AG04449 (cell line): Measurements from ENCODE around the gene UNC13C.
"Not testable (repeated sequence)": the region's sequence is repeated elsewhere in the genome, so short reads cannot be mapped to it uniquely, and the experiment has no call there.

Experiments used
- CTCF ChIA-PET: fragments of 350-600 bp; formaldehyde crosslinking; extraction: SDS; loops from one replicate; lab custom pipeline; 2021; ENCODE audit warnings: antibody characterized with exemption; lab: Yijun Ruan, JAX
- POLR2A ChIA-PET: fragments of 400-600, 350-600 bp; formaldehyde crosslinking; extraction: SDS; loops from one replicate; lab custom pipeline; 2020; ENCODE audit warnings: antibody characterized with exemption, inconsistent platforms; lab: Yijun Ruan, JAX
- DNase-seq: peaks from one replicate; pipeline ENCODE4 v3.0.0-alpha.2; 2010; ENCODE audit warnings: low read depth, low spot score
- H3K4me3 ChIP-seq: 2 replicates; pipeline ENCODE4 v1.5.1; 2011; ENCODE audit warnings: low read depth, mild to moderate bottlenecking, control low read depth, low read length
- TF ChIP-seq, protein P1 (sequence below): IDR thresholded peaks from one replicate; pipeline ENCODE4 v1.5.1; 2011; ENCODE audit warnings: mild to moderate bottlenecking, moderate library complexity, low read length, control low read depth, inconsistent platforms; ENCODE audit not compliant: insufficient read depth; ENCODE audit errors: missing control alignments

The UNC13C gene

DNA sequence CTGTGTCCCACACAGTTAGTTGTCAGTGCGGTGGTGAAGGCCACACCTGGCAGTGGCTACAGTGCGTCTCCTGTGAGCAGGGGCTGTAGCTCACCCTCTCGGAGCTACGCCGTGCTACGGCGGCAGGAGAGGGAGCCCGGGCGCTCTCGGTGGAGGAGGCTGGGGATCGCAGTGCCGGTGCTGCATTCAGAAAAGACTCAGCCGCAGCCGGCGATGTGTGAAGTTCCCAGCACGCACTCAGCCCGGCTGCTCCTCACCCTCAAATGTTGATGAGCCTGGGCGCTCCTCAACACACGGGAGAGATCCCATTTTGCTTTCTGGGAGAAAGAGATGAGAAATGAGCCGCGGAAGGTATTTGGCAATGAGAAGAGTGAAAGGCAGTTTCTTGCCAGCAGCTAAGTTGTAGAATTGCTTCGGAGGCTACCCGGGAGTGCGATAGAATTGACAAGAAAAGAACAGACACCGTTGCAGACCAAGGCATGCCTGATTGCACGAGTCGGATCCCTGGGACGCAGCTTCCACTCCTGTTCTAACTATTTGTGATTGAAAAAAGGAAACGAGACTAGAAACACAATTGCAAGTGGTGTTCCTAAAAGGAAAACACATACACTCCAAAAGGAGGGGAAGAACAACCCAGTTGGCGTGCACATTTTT is at the start of gene UNC13C:
Gene UNC13C (plus strand): TSS at position 189 of the 654 bp plus-strand sequence. CDS start 34,463 bp downstream, outside the sequence.
- DNase-seq = no peak
- CTCF ChIA-PET = no interaction called here
- no peak within 1 kb of the TSS for H3K4me3 ChIP-seq
- TF ChIP-seq, protein P1, sequence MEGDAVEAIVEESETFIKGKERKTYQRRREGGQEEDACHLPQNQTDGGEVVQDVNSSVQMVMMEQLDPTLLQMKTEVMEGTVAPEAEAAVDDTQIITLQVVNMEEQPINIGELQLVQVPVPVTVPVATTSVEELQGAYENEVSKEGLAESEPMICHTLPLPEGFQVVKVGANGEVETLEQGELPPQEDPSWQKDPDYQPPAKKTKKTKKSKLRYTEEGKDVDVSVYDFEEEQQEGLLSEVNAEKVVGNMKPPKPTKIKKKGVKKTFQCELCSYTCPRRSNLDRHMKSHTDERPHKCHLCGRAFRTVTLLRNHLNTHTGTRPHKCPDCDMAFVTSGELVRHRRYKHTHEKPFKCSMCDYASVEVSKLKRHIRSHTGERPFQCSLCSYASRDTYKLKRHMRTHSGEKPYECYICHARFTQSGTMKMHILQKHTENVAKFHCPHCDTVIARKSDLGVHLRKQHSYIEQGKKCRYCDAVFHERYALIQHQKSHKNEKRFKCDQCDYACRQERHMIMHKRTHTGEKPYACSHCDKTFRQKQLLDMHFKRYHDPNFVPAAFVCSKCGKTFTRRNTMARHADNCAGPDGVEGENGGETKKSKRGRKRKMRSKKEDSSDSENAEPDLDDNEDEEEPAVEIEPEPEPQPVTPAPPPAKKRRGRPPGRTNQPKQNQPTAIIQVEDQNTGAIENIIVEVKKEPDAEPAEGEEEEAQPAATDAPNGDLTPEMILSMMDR = no peak
- POLR2A ChIA-PET = no interaction called here

DNA sequence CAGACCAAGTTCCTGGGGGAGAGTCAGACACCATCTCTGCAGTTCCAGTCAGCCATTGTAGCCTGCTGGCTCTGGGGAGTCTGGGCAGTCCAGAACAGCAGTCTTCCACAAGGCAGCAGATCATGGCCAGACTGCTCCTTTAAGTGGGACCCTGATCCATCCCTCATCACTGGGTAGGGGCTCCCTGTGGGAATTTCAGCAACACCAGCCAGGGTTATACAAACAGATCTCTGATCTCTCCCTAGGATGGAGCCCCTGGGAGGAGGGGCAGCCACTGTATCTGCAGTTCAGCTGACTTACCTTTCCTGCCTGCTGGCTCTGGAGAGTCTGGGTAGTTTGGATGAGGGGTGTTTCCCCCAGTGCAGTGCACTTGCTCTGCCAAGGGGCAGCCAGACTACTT is 42.1 kb upstream of the UNC13C start:
- CTCF ChIA-PET = no interaction called here
- POLR2A ChIA-PET = no interaction called here
- DNase-seq = no peak
- TF ChIP-seq, protein P1 = no peak
- no peak overlapping the region for H3K4me3 ChIP-seq

DNA sequence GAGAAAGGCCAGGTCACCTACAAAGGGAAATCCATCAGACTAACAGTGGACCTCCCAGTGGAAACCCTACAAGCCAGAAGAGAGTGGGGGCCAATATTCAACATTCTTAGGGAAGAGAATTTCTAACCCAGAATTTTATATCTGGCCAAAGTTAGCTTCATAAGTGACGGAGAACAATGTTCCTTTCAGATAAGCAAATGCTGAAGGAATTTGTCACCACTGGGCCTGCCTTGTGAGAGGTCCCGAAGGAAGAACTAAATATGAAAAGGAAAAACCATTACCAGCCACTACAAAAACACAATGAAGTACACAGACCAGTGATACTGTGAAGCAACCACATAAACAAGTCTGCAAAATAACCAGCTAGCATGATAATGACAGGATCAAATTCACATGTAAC is 40.6 kb upstream of the UNC13C start:
- CTCF ChIA-PET, H3K4me3 ChIP-seq, POLR2A ChIA-PET, DNase-seq: not testable (repeated sequence)

DNA sequence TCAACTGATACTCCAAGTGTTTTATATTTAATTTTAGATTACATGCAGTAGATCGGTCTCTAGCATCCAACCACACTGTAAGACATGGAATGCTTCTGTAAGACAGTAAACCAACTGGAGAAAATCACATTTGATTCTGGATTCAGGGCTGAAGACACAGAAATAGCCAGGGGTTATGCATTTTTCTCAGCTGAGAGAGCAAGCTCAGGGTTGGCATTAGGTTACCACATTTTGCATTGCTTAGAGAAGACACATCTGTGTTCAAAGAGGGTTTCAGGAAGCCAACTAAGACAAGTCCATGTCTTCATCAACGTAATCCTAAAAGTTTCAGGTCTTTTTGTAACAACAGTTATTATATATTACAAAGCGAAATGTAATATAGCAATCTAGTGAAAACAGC is 27.7 kb upstream of the UNC13C start:
- DNase-seq = no peak
- ChIA-PET POLR2A (no interaction called here), CTCF (no interaction called here)
- TF ChIP-seq, protein P1 = no peak
- no peak overlapping the region for H3K4me3 ChIP-seq

DNA sequence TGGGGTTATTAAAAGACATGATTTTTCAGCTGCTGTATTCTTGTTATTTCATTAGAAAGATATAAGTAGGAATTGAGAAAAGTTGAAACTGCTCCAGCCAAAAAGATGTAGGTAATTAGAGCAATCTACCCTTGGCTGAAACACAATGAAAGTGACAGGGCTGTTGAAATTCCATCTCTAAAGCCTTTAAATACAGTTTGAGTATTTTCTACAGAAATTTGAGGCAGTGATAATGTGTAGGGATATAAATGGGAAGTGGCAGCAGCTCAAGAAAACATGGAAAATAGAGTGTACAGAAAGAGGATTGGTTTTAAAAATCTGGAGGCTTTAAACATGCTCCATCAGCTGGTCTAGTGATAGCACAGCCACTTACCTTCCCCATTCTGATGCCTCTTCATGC is 22.8 kb upstream of the UNC13C start:
- H3K4me3 ChIP-seq = no peak overlapping the region
- POLR2A ChIA-PET = no interaction called here
- CTCF ChIA-PET = no interaction called here
- TF ChIP-seq, protein P1 = no peak
- no peak for DNase-seq

DNA sequence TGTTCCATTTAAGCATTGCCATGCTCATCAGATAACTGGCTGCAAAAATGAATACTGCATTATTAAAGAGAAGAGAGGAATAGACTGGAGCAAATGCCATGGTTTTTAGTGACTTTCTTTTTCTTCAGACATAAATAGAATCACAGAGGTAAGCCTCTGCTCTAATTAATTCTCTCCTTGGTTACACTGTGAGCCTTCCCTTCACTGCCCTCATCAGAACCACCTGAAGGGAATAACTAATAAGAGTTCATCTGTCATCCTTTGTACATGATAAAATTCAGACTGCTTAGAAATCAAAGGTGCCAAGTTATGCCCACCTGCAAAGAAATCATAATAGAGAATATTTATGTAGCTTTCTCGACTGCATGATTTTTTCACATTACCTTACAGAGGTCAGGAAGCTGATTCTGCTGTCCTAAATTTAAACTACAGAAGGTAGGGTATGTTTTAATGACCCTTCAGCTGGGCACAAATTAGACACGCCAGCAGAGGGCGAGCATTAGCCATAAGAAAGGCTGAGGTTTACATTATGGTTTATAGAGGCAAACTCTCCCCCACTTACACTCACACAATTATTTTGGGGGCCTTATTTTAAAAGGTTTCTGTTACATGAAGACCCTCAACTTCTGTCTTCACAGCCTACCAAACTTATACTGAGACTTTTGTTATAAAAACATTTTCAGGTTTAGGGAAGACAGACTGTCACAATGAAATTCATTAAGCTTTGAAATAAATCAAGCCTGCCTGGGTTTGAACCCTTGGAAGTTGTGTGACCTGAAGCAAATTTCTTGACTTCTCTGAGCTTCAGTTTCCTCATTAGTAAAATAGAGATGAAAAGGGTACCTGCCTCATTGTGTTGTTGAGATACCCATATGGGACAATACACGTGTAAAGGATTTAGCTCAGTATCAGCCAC is 15.3 kb upstream of the UNC13C start:
- TF ChIP-seq, protein P1 = no peak
- no peak overlapping the region for H3K4me3 ChIP-seq
- DNase-seq = no peak
- CTCF ChIA-PET = no interaction called here
- POLR2A ChIA-PET = no interaction called here
